ENCODE data around the gene CDKN1A.

CDKN1A gene

DNA sequence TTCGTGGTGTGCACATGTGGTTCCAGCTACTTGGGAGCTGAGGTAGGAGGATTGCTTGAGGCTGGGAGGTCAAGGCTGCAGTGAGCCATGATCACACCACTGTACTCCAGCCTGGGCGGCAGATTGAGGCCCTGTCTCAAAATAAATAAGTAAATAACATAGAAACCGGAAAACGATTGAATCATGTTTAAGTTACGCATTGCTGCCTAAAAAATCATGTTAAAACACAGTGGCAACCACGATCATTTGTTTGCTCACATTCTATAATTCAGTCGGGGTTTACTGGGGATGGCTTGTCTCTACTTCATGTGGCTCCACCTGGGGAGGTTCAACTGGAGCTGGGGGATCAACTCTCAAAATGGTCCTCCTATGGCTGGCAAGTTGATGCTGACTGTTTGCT is 8.2 kb upstream of the CDKN1A start:
- Histone ChIP-seq H3K4me1 (ENCODE audit: control insufficient read depth, insufficient read depth, low read length) (peaks cover 26% of the 10 kb centered on the region), H3K4me3 (ENCODE audit: low read length) (no peak overlapping the region), H3K27me3 (ENCODE audit: control insufficient read depth, insufficient read depth, low read length) (no peaks in the 10 kb centered on the region), H3K36me3 (ENCODE audit: insufficient read depth, low read length) (no peaks in the 10 kb centered on the region), H3K9me3 (replicated peaks; ENCODE audit: low read length) (no peaks in the 10 kb centered on the region), H3K9ac (ENCODE audit: low read depth, low read length) (no peak overlapping the region), H3K4me2 (ENCODE audit: low read length) (no peak overlapping the region)

DNA sequence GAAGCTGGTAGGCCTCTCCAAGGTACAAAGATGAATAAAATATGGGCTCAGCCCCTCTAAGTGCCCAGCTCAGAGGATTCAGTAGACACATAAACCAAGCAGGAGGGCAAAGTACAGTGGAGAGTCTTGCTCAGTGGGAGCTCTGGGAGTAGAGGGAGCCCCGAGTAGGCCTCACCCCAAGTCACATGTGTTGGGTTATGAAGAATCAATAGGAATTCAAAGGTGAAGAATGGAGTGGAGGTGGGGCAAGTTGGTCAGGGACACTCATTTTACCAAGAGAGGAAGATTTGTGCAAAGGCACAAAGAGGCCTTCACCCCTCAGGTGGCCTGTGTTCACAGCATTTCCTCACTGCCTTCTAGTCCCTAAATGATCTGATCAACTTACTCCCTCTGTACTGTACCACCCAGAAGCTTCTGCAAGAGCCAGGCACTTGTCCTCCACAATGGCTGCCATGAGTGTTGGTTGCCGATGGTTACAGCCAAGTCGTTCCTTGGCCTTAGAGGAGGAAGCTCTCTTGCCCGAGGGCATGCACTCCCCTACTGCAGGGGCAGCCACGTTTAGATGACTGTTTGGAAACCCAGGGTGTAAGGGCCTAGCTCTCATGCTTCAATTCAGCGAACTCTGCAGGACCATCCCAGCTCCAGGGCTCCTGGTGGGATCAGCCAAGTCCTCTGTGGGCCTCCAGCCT is 6.7 kb upstream of the CDKN1A start:
- H3K4me3 ChIP-seq (ENCODE audit: low read length), result no peak overlapping the region
- H3K9ac ChIP-seq (ENCODE audit: low read depth, low read length), result no peak overlapping the region
- no peaks in the 10 kb centered on the region for H3K36me3 ChIP-seq (ENCODE audit: insufficient read depth, low read length)

DNA sequence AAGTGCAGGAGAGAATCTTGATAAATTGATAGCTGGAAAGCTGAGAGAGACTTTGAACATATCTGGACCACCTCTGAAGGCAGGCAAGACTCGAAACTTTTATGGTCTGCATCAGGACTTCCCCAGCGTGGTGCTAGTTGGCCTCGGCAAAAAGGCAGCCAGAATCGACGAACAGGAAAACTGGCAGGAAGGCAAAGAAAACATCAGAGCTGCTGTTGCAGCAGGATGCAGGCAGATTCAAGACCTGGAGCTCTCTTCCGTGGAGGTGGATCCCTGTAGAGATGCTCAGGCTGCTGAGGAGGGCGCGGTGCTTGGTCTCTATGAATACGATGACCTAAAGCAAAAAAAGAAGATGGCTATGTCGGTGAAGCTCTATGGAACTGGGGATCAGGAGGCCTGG is 4.6 kb upstream of the CDKN1A start:
- H3K9me3 ChIP-seq (replicated peaks; ENCODE audit: low read length), result no peaks in the 10 kb centered on the region
- H3K4me3 ChIP-seq (ENCODE audit: low read length), result no peak overlapping the region
- no peak overlapping the region for H3K9ac ChIP-seq (ENCODE audit: low read depth, low read length)
- no peaks in the 10 kb centered on the region for H3K27me3 ChIP-seq (ENCODE audit: control insufficient read depth, insufficient read depth, low read length)
- no peak overlapping the region for H3K4me2 ChIP-seq (ENCODE audit: low read length)
- H3K36me3 ChIP-seq (ENCODE audit: insufficient read depth, low read length), result no peaks in the 10 kb centered on the region
- peaks cover 26% of the 10 kb centered on the region for H3K4me1 ChIP-seq (ENCODE audit: control insufficient read depth, insufficient read depth, low read length)

More for the DNA sequence above, 6.7 kb upstream of the CDKN1A start:
- Histone ChIP-seq H3K9me3 (replicated peaks; ENCODE audit: low read length) (no peaks in the 10 kb centered on the region), H3K4me2 (ENCODE audit: low read length) (no peak overlapping the region), H3K4me1 (ENCODE audit: control insufficient read depth, insufficient read depth, low read length) (peaks cover 30% of the 10 kb centered on the region), H3K27me3 (ENCODE audit: control insufficient read depth, insufficient read depth, low read length) (no peaks in the 10 kb centered on the region)

DNA sequence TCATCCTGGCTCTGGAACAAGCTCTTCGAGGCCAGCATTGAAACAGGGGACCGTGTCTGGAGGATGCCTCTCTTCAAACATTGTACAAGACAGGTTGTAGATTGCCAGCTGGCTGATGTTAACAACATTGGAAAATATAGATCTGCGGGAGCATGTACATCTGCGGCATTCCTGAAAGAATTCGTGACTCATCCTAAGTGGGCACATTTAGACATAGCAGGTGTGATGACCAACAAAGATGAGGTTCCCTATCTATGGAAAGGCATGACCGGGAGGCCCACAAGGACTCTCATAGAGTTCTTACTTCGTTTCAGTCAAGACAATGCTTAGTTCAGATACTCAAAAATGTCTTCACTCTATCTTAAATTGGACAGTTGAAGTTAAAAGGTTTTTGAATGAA is 3.6 kb upstream of the CDKN1A start:
- H3K4me2 ChIP-seq (ENCODE audit: low read length), result no peak overlapping the region
- H3K36me3 ChIP-seq (ENCODE audit: insufficient read depth, low read length), result no peaks in the 10 kb centered on the region
- H3K4me3 ChIP-seq (ENCODE audit: low read length), result no peak overlapping the region
- H3K9me3 ChIP-seq (replicated peaks; ENCODE audit: low read length), result no peaks in the 10 kb centered on the region
- no peaks in the 10 kb centered on the region for H3K27me3 ChIP-seq (ENCODE audit: control insufficient read depth, insufficient read depth, low read length)
- H3K4me1 ChIP-seq (ENCODE audit: control insufficient read depth, insufficient read depth, low read length), result peaks cover 26% of the 10 kb centered on the region
- no peak overlapping the region for H3K9ac ChIP-seq (ENCODE audit: low read depth, low read length)

DNA sequence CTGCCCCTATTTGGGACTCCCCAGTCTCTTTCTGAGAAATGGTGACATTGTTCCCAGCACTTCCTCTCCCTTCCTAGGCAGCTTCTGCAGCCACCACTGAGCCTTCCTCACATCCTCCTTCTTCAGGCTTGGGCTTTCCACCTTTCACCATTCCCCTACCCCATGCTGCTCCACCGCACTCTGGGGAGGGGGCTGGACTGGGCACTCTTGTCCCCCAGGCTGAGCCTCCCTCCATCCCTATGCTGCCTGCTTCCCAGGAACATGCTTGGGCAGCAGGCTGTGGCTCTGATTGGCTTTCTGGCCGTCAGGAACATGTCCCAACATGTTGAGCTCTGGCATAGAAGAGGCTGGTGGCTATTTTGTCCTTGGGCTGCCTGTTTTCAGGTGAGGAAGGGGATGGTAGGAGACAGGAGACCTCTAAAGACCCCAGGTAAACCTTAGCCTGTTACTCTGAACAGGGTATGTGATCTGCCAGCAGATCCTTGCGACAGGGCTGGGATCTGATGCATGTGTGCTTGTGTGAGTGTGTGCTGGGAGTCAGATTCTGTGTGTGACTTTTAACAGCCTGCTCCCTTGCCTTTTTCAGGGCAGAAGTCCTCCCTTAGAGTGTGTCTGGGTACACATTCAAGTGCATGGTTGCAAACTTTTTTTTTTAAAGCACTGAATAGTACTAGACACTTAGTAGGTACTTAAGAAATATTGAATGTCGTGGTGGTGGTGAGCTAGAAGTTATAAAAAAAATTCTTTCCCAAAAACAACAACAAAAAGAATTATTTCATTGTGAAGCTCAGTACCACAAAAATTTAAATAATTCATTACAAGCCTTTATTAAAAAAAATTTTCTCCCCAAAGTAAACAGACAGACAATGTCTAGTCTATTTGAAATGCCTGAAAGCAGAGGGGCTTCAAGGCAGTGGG is 2.1 kb upstream of the CDKN1A start:
- peak overlapping the region; percentile 96 for H3K9ac ChIP-seq (ENCODE audit: low read depth, low read length)
- peak overlapping the region; percentile 29 for H3K4me3 ChIP-seq (ENCODE audit: low read length)
- peaks cover 4% of the 10 kb centered on the region for H3K36me3 ChIP-seq (ENCODE audit: insufficient read depth, low read length)
- no peaks in the 10 kb centered on the region for H3K27me3 ChIP-seq (ENCODE audit: control insufficient read depth, insufficient read depth, low read length)
- H3K9me3 ChIP-seq (replicated peaks; ENCODE audit: low read length), result no peaks in the 10 kb centered on the region
- peaks cover 29% of the 10 kb centered on the region for H3K4me1 ChIP-seq (ENCODE audit: control insufficient read depth, insufficient read depth, low read length)
- peak overlapping the region; percentile 92 for H3K4me2 ChIP-seq (ENCODE audit: low read length)

DNA sequence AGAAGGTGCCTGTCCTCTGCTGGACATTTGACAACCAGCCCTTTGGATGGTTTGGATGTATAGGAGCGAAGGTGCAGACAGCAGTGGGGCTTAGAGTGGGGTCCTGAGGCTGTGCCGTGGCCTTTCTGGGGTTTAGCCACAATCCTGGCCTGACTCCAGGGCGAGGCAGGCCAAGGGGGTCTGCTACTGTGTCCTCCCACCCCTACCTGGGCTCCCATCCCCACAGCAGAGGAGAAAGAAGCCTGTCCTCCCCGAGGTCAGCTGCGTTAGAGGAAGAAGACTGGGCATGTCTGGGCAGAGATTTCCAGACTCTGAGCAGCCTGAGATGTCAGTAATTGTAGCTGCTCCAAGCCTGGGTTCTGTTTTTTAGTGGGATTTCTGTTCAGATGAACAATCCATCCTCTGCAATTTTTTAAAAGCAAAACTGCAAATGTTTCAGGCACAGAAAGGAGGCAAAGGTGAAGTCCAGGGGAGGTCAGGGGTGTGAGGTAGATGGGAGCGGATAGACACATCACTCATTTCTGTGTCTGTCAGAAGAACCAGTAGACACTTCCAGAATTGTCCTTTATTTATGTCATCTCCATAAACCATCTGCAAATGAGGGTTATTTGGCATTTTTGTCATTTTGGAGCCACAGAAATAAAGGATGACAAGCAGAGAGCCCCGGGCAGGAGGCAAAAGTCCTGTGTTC is 1.3 kb upstream of the CDKN1A start:
- Histone ChIP-seq H3K9ac (ENCODE audit: low read depth, low read length) (peak overlapping the region; percentile 96), H3K9me3 (replicated peaks; ENCODE audit: low read length) (no peaks in the 10 kb centered on the region), H3K4me2 (ENCODE audit: low read length) (peak overlapping the region; percentile 92), H3K36me3 (ENCODE audit: insufficient read depth, low read length) (peaks cover 8% of the 10 kb centered on the region), H3K4me3 (ENCODE audit: low read length) (peak overlapping the region; percentile 98), H3K27me3 (ENCODE audit: control insufficient read depth, insufficient read depth, low read length) (no peaks in the 10 kb centered on the region), H3K4me1 (ENCODE audit: control insufficient read depth, insufficient read depth, low read length) (peaks cover 35% of the 10 kb centered on the region)

DNA sequence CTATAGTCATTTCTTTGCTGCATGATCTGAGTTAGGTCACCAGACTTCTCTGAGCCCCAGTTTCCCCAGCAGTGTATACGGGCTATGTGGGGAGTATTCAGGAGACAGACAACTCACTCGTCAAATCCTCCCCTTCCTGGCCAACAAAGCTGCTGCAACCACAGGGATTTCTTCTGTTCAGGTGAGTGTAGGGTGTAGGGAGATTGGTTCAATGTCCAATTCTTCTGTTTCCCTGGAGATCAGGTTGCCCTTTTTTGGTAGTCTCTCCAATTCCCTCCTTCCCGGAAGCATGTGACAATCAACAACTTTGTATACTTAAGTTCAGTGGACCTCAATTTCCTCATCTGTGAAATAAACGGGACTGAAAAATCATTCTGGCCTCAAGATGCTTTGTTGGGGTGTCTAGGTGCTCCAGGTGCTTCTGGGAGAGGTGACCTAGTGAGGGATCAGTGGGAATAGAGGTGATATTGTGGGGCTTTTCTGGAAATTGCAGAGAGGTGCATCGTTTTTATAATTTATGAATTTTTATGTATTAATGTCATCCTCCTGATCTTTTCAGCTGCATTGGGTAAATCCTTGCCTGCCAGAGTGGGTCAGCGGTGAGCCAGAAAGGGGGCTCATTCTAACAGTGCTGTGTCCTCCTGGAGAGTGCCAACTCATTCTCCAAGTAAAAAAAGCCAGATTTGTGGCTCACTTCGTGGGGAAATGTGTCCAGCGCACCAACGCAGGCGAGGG is 594 bp upstream of the CDKN1A start:
- H3K4me2 ChIP-seq (ENCODE audit: low read length), result peak overlapping the region; percentile 92
- peaks cover 15% of the 10 kb centered on the region for H3K36me3 ChIP-seq (ENCODE audit: insufficient read depth, low read length)
- peaks cover 42% of the 10 kb centered on the region for H3K4me1 ChIP-seq (ENCODE audit: control insufficient read depth, insufficient read depth, low read length)
- H3K9me3 ChIP-seq (replicated peaks; ENCODE audit: low read length), result no peaks in the 10 kb centered on the region
- peak overlapping the region; percentile 98 for H3K4me3 ChIP-seq (ENCODE audit: low read length)
- no peaks in the 10 kb centered on the region for H3K27me3 ChIP-seq (ENCODE audit: control insufficient read depth, insufficient read depth, low read length)
- peak overlapping the region; percentile 96 for H3K9ac ChIP-seq (ENCODE audit: low read depth, low read length)

DNA sequence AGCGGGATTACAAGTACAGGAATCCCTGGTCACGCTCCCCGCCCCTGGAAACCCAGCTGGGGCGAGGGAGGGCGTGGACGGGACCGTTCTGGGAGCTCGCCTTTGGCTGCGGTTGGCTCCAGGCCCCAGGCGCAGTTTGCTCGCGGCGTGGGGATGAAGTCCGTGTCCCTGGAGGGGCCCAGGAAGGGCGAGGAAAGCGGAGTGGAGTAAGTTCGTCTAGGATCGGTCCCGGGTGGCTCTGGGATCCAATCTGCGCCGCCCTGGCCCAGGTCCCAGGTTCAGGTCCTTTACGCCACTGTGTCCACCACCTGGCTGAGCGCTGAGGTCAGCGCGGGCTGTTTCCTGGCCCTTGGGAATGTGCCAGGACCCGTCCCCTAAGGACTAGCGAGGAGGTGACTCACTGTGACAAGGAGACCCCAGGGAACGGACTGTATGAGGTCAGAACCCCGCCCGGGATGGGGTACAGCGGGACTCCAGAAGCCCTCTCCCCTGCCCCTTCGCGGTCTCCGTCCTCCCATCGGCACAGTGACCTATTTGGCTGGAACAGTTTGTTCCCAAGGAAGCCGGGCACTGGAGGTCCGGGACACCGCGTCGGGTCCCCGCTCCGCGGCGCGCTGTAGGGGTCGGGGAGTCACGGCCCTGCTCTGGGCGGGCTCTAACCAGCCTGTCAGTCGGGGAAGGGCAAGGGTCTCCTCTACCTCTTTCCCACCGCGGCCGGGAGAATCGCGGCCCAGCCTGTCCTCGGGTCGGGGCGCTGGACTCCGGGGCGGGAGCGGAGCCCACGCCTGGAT is 724 bp downstream of the CDKN1A start:
- Histone ChIP-seq H3K9me3 (replicated peaks; ENCODE audit: low read length) (no peaks in the 10 kb centered on the region), H3K4me1 (ENCODE audit: control insufficient read depth, insufficient read depth, low read length) (peaks cover 46% of the 10 kb centered on the region), H3K9ac (ENCODE audit: low read depth, low read length) (peak overlapping the region; percentile 96), H3K4me3 (ENCODE audit: low read length) (peak overlapping the region; percentile 98), H3K4me2 (ENCODE audit: low read length) (peak overlapping the region; percentile 92), H3K27me3 (ENCODE audit: control insufficient read depth, insufficient read depth, low read length) (no peaks in the 10 kb centered on the region), H3K36me3 (ENCODE audit: insufficient read depth, low read length) (peaks cover 28% of the 10 kb centered on the region)

DNA sequence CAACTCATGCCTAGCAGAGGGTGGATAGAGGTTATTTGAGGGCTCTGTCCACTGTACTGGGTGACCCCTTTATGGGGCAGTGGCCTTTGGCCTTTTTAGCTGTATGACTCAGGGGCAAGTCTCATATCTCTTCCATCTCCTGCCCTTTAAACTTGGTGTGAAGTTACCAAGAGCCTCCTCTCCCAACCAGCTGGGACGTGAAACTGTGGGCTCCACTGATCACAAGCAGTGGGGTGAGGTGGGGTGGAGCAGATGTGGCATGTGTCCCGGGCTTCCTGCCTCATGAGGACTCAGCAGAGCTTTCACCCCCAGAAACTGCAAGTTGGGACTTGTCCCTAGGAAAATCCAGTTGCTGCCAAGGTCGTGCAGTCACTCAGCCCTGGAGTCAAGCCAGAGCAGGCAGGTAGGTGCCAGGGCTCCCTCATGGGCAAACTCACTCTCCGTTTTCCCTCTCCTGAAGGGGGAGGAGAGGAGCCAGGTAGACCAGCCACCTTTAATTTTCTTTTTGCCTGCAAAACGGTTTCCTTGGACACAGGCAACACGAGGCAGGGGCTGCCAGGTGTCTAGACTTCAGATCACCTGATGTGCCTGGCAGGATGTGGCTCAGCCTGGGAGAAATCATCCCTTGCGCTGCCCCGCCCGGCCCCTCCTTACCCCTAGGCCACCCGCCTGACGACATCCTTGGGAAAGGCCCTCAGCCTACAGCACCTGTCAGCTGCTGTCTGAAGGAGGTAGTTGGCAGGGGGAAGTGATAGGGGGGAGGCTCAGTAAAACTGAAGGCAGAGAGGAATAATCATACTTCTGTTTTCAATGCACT is 4.0 kb downstream of the CDKN1A start:
- H3K4me1 ChIP-seq (ENCODE audit: control insufficient read depth, insufficient read depth, low read length), result peaks cover 28% of the 10 kb centered on the region
- no peaks in the 10 kb centered on the region for H3K9me3 ChIP-seq (replicated peaks; ENCODE audit: low read length)
- peak overlapping the region; percentile 55 for H3K4me3 ChIP-seq (ENCODE audit: low read length)
- H3K9ac ChIP-seq (ENCODE audit: low read depth, low read length), result peak overlapping the region; percentile 34
- H3K4me2 ChIP-seq (ENCODE audit: low read length), result peak overlapping the region; percentile 74
- H3K27me3 ChIP-seq (ENCODE audit: control insufficient read depth, insufficient read depth, low read length), result no peaks in the 10 kb centered on the region
- peaks cover 61% of the 10 kb centered on the region for H3K36me3 ChIP-seq (ENCODE audit: insufficient read depth, low read length)

DNA sequence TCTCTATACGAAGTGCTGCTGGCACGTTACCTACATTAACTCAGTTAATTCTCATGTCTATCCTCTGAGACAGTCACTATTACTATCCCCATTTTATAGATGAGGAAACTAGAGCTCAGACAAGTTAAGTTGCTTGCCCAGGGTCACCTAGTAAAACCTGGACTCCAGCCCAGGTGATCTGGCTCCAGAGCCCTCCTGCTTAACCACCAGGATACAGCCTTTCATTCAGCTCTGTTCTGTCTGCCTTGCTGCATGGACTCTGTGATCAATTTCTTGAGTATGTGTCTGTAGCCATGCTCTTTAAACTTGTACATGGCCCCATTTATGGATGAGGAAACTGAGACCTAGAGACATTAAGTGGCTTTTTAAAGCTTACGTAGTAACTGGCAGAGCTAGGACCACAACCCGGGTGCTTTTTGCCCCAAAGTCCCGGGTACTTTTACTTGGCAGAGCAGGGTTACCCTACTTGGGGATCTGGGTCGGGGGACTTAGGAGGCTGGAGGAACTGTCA is 4.7 kb downstream of the CDKN1A start:
- Histone ChIP-seq H3K4me2 (ENCODE audit: low read length) (peak overlapping the region; percentile 74), H3K4me1 (ENCODE audit: control insufficient read depth, insufficient read depth, low read length) (peaks cover 21% of the 10 kb centered on the region), H3K9me3 (replicated peaks; ENCODE audit: low read length) (no peaks in the 10 kb centered on the region), H3K9ac (ENCODE audit: low read depth, low read length) (no peak overlapping the region), H3K4me3 (ENCODE audit: low read length) (no peak overlapping the region), H3K27me3 (ENCODE audit: control insufficient read depth, insufficient read depth, low read length) (no peaks in the 10 kb centered on the region), H3K36me3 (ENCODE audit: insufficient read depth, low read length) (peaks cover 62% of the 10 kb centered on the region)
